Right lobe of liver (tissue), 4 donors: ENCODE results near the gene VPS35L.

Experiments
- POLR2A ChIP-seq: fragments of 450-650 bp; IDR thresholded peaks from one replicate; pipeline ENCODE4 v1.6.1; 2017; ENCODE audit warnings: antibody characterized with exemption, mild to moderate bottlenecking
- TF ChIP-seq, protein P1 (sequence below), 4 donors: fragments of 200-600 bp in 3 of 4; fragments of 450-650 bp in 1 of 4; IDR thresholded peaks; one replicate each; pipeline versions ENCODE4 v1.5.1 to v1.8.0; 2016 to 2022; ENCODE audit warnings: antibody characterized with exemption in 4 of 4, mild to moderate bottlenecking in 2 of 4
- donor health status: DM: no; HTN: no; CAD: no.
- donor health status: DM: no; HTN: no; CAD: no.
- donor health status: DM: no; HTN: yes; CAD: no.

DNA sequence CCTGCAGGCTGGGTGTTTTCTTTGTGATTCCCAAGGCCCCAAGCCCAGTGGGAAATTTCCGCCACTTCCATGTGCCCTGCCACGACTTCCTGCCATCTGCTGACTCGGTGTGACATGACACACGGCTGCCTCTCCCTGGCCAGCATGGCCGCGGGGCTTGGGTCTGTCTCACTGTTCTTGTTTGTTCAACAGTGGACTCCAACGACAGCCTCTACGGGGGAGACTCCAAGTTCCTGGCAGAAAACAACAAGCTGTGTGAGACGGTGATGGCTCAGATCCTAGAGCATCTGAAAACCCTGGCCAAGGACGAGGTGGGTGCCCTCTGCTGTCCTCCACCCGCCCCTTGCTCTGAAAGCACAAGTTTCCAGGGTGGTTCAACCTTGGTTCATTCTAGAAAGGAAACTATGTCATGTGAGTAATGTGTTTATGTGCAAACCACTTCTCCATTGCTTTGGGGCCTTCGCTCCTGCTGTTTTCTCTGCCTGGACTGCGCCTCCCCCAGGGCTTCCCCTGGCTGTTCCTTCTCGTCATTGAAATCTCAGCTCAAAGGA lies 135.7 kb downstream of the VPS35L start:
- no peak for TF ChIP-seq POLR2A
- TF ChIP-seq, protein P1, sequence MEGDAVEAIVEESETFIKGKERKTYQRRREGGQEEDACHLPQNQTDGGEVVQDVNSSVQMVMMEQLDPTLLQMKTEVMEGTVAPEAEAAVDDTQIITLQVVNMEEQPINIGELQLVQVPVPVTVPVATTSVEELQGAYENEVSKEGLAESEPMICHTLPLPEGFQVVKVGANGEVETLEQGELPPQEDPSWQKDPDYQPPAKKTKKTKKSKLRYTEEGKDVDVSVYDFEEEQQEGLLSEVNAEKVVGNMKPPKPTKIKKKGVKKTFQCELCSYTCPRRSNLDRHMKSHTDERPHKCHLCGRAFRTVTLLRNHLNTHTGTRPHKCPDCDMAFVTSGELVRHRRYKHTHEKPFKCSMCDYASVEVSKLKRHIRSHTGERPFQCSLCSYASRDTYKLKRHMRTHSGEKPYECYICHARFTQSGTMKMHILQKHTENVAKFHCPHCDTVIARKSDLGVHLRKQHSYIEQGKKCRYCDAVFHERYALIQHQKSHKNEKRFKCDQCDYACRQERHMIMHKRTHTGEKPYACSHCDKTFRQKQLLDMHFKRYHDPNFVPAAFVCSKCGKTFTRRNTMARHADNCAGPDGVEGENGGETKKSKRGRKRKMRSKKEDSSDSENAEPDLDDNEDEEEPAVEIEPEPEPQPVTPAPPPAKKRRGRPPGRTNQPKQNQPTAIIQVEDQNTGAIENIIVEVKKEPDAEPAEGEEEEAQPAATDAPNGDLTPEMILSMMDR (IDR thresholded peaks at IDR 0.05) = no peak
